Keratinocyte (primary cell): Measurements from ENCODE around the gene CGB5.

Source experiments
- CTCF ChIP-seq, 3 experiments: IDR thresholded peaks in 1 of 3; conservative IDR thresholded peaks in 1 of 3; optimal IDR thresholded peaks in 1 of 3; 2 replicates in 2 of 3; 3 replicates in 1 of 3; pipeline versions ENCODE3 to v1.5.1; 2011; ENCODE audit warnings: low read length in 3 of 3, mild to moderate bottlenecking in 3 of 3, moderate library complexity in 2 of 3, control low read depth in 1 of 3, inconsistent platforms in 1 of 3; ENCODE audit not compliant: insufficient read depth in 2 of 3; ENCODE audit errors: extremely low read depth in 1 of 3
- EZH2 ChIP-seq: IDR thresholded peaks from one replicate; pipeline ENCODE4 v1.6.1; 2012; ENCODE audit warnings: inconsistent platforms, mild to moderate bottlenecking, low read length, moderate library complexity

GRCh38 chr19:49071860-49072547 lies 28.4 kb downstream of the CGB5 start:
- peak; percentile 77 for TF ChIP-seq EZH2
- TF ChIP-seq CTCF (optimal IDR thresholded peaks at IDR 0.05 in 1 of 3, IDR thresholded peaks at IDR 0.05 in 1 of 3, conservative IDR thresholded peaks at IDR 0.05 in 1 of 3; ENCODE audit: extremely low read depth in 1 of 3, insufficient read depth in 2 of 3, low read length in 3 of 3) = no peak
